Nephron (organoid): ENCODE results near the gene CEMIP.

ENCODE experiments used
- H3K27ac Mint-ChIP-seq, 3 experiments: 2 replicates each; pipeline ENCODE4 v1.8.0; 2020; ENCODE audit warnings: mixed read lengths in 3 of 3, mild to moderate bottlenecking in 2 of 3, moderate library complexity in 1 of 3
- H3K27me3 Mint-ChIP-seq: 2 replicates; pipeline ENCODE4 v1.8.0; 2021; ENCODE audit warnings: low read depth, mild to moderate bottlenecking, moderate library complexity, mixed read lengths
- H3K36me3 Mint-ChIP-seq: 2 replicates; pipeline ENCODE4 v1.8.0; 2020; ENCODE audit warnings: low read depth, mixed read lengths
- H3K4me1 Mint-ChIP-seq: 2 replicates; pipeline ENCODE4 v1.8.0; 2020; ENCODE audit warnings: mixed read lengths
- H3K4me3 Mint-ChIP-seq, 3 experiments: 2 replicates each; pipeline ENCODE4 v1.8.0; 2020; ENCODE audit warnings: mild to moderate bottlenecking in 3 of 3, mixed read lengths in 3 of 3, moderate library complexity in 2 of 3
- H3K9me3 Mint-ChIP-seq: 2 replicates; pipeline ENCODE4 v1.8.0; 2020; ENCODE audit warnings: mixed read lengths
- TF ChIP-seq, protein P1 (sequence below), 3 experiments: fragments of 200-600 bp; sonication (generic); IDR thresholded peaks; one replicate each; pipeline ENCODE4 v1.5.0; 2021; ENCODE audit warnings: antibody characterized with exemption in 3 of 3; ENCODE audit not compliant: unreplicated experiment in 3 of 3

Gene CEMIP

DNA sequence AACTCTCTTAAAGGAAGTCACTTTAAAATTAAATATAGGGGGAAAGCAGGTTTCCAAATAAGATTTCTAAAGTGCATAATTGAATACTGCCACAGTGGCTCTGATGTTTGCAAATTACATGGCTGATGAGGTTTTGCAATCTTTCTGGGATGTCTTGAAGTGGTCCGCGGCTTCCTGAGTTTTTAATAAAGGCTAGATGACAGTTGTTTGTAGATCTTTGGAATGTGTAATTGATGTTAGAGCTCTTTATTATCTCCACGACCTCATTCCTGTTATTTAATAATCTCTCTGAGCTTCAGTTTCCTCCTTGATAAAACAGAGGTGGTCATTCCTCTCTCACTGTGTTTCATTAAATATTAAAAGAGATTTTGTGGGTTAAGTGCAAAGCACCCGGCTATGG is 27.0 kb upstream of the CEMIP start:
- peaks cover 18% of the 10 kb centered on the region for H3K4me1 Mint-ChIP-seq
- H3K4me3 Mint-ChIP-seq, result no peak overlapping the region
- peak overlapping the region in 2 of 3 experiments; percentile 36 to 72 for H3K27ac Mint-ChIP-seq
- TF ChIP-seq, protein P1, sequence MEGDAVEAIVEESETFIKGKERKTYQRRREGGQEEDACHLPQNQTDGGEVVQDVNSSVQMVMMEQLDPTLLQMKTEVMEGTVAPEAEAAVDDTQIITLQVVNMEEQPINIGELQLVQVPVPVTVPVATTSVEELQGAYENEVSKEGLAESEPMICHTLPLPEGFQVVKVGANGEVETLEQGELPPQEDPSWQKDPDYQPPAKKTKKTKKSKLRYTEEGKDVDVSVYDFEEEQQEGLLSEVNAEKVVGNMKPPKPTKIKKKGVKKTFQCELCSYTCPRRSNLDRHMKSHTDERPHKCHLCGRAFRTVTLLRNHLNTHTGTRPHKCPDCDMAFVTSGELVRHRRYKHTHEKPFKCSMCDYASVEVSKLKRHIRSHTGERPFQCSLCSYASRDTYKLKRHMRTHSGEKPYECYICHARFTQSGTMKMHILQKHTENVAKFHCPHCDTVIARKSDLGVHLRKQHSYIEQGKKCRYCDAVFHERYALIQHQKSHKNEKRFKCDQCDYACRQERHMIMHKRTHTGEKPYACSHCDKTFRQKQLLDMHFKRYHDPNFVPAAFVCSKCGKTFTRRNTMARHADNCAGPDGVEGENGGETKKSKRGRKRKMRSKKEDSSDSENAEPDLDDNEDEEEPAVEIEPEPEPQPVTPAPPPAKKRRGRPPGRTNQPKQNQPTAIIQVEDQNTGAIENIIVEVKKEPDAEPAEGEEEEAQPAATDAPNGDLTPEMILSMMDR (IDR thresholded peaks at IDR 0.05; ENCODE audit: unreplicated experiment in 3 of 3), result no peak
- no peaks in the 10 kb centered on the region for H3K27me3 Mint-ChIP-seq
- H3K36me3 Mint-ChIP-seq, result peaks cover 25% of the 10 kb centered on the region
- H3K9me3 Mint-ChIP-seq, result no peaks in the 10 kb centered on the region

DNA sequence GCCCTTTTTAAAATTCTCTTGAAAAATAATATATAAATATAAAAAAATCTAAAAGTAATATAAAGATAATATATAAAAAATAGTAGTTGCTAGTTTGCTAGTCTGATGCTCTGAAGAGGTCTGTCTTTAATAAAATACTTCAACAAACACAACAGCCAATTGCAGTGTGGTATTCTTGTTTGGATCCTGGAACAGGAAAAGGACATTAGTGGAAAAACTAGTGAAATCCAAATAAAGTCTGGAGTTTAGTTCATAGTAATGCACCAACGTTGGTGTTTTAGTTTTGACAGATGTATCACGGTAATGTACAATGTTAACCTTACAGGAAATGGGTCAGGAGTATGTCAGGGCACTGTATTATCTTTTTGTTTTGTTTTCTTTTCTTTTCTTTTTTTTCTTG is 26.0 kb upstream of the CEMIP start:
- TF ChIP-seq, protein P1 (IDR thresholded peaks at IDR 0.05; ENCODE audit: unreplicated experiment in 3 of 3), result no peak
- Mint-ChIP-seq H3K4me1 (peaks cover 11% of the 10 kb centered on the region), H3K27me3 (no peaks in the 10 kb centered on the region), H3K36me3 (peaks cover 25% of the 10 kb centered on the region), H3K4me3 (no peak overlapping the region), H3K27ac (peak overlapping the region in 1 of 3 experiments; percentile 64), H3K9me3 (no peaks in the 10 kb centered on the region)

DNA sequence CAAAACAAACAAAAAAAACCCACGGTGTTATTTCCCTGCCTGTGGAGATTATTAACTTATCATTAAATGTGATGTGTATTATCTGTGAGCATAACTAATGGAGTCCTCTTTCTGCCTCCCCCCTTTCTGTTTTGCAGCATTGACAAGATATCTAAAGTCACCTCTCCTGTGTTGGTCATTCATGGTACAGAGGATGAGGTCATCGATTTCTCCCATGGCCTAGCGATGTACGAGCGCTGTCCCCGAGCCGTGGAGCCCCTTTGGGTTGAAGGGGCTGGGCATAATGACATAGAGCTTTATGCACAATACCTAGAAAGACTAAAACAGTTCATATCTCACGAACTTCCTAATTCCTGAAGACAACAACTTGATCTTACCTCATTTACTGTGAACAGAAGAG is 25.2 kb upstream of the CEMIP start:
- Mint-ChIP-seq H3K36me3 (peaks cover 25% of the 10 kb centered on the region), H3K4me3 (no peak overlapping the region), H3K9me3 (no peaks in the 10 kb centered on the region), H3K27me3 (no peaks in the 10 kb centered on the region), H3K4me1 (peaks cover 6% of the 10 kb centered on the region), H3K27ac (peak overlapping the region in 1 of 3 experiments; percentile 47)
- TF ChIP-seq, protein P1 (IDR thresholded peaks at IDR 0.05; ENCODE audit: unreplicated experiment in 3 of 3), result no peak

DNA sequence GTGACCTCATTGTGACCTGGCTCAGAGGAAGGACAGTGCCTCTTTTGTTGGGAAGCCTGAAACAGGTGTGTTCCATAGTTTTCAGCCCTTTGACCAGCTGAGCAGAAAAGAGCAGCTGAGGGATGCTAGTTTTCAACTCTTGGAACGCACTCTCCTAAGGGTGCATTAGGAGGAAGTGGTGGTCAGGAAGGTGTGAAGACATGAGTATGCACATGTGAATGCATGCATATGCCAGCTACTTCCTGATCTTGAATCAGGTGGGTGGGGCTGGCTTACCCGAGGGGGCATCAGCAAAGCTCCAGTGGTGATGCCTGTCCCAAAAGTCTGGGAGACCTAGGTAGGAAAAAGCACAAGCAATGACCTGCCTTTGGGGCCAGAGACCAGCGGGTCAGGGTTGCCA is 23.3 kb upstream of the CEMIP start:
- no peak overlapping the region for H3K27ac Mint-ChIP-seq
- TF ChIP-seq, protein P1 (IDR thresholded peaks at IDR 0.05; ENCODE audit: unreplicated experiment in 3 of 3), result no peak
- no peaks in the 10 kb centered on the region for H3K27me3 Mint-ChIP-seq
- no peaks in the 10 kb centered on the region for H3K9me3 Mint-ChIP-seq
- peaks cover 6% of the 10 kb centered on the region for H3K4me1 Mint-ChIP-seq
- no peak overlapping the region for H3K4me3 Mint-ChIP-seq
- H3K36me3 Mint-ChIP-seq, result peaks cover 15% of the 10 kb centered on the region

DNA sequence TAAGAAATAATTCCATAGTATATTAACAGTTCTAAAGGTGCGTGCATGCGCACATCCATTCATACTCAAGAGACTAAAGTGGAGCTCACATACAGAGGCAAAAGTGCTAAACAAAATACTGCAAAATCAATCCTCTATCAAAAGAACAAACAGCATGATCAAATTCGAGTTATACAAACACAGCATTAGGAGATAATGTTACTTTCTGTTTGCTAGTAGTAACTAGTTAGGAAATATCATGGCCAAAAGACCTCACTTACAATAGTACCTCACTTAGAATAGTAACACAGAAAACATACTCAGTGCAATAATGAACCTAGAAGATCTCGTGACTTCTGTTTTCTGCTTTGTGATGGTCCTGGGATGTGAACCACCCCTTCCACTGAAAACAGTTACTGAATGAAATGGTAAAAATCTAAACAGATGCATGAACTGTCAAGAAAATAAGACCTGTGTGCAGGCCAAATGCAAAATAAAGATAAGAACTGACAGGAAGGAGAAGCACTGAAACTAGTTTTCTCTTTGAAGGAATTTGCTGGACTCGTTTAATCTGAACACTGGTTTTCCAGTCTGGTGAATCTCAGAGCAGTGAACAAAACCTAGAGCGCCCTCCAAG is 20.9 kb upstream of the CEMIP start:
- Mint-ChIP-seq H3K27ac (peak overlapping the region in 1 of 3 experiments; percentile 19), H3K36me3 (peaks cover 11% of the 10 kb centered on the region), H3K9me3 (no peaks in the 10 kb centered on the region), H3K4me1 (no peaks in the 10 kb centered on the region), H3K4me3 (no peak overlapping the region), H3K27me3 (no peaks in the 10 kb centered on the region)
- TF ChIP-seq, protein P1 (IDR thresholded peaks at IDR 0.05; ENCODE audit: unreplicated experiment in 3 of 3), result no peak

DNA sequence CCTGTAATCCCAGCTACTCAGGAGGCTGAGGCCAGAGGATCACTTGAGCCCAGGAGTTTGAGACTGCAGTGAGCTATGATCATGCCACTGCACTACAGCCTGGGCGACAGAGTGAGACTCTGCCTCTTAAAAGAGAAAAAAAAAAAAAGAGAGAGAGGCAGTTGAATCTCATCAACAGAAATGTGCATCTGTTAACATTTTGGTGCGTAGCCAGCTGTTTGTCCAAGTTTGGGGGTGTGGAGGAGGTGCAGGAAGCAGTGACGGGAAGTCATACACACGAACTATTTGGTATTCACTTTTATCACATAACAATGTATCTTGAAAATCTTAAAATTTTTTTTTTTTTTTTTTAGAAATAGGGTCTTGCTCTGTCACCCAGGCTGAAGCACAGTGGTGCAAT is 18.2 kb upstream of the CEMIP start:
- no peaks in the 10 kb centered on the region for H3K4me1 Mint-ChIP-seq
- H3K9me3 Mint-ChIP-seq, result no peaks in the 10 kb centered on the region
- no peaks in the 10 kb centered on the region for H3K27me3 Mint-ChIP-seq
- H3K36me3 Mint-ChIP-seq, result no peaks in the 10 kb centered on the region
- H3K4me3 Mint-ChIP-seq, result no peak overlapping the region
- H3K27ac Mint-ChIP-seq, result no peak overlapping the region
- TF ChIP-seq, protein P1 (IDR thresholded peaks at IDR 0.05; ENCODE audit: unreplicated experiment in 3 of 3), result no peak
